ENCODE results near the gene PHF5A. TPM values are rescaled to one million over a fixed set of nuclear protein-coding genes. Genes with fewer than 3 reads are reported as not detected.

PHF5A gene
- total RNA-seq, 1 donor from 2014 or later = 36.1 TPM

GRCh38 chr22:41447435-41448188, 20.9 kb downstream of the PHF5A start:
- peak overlapping the region; percentile 99 for H3K27ac Mint-ChIP-seq (ENCODE audit: unreplicated experiment)
- peaks cover 12% of the 10 kb centered on the region for H3K4me1 Mint-ChIP-seq (ENCODE audit: low read depth, unreplicated experiment)
- peaks cover 15% of the 10 kb centered on the region for H3K9me3 Mint-ChIP-seq (ENCODE audit: unreplicated experiment)

GRCh38 chr22:41446639-41447434, 21.7 kb downstream of the PHF5A start, which contains the start of gene TOB2:
Gene TOB2, minus strand, starts transcription at chr22:41446801. Its CDS starts 9,456 bp downstream, at chr22:41437345.
- H3K4me3 Mint-ChIP-seq (ENCODE audit: unreplicated experiment) = peak within 1 kb of the TSS; percentile 92
- H3K27ac Mint-ChIP-seq (ENCODE audit: unreplicated experiment) = peak within 1 kb of the TSS; percentile 98
- H3K4me1 Mint-ChIP-seq (ENCODE audit: low read depth, unreplicated experiment) = peaks cover 14% of the 10 kb centered on the region
- H3K36me3 Mint-ChIP-seq (ENCODE audit: unreplicated experiment) = no peaks in the 10 kb centered on the region
- DNase-seq = peak; percentile 95
- H3K9me3 Mint-ChIP-seq (ENCODE audit: unreplicated experiment) = peaks cover 15% of the 10 kb centered on the region
- no peak for TF ChIP-seq CTCF (IDR thresholded peaks at IDR 0.05; ENCODE audit: partially characterized antibody, unreplicated experiment)
- H3K27me3 Mint-ChIP-seq (ENCODE audit: unreplicated experiment) = peaks cover 6% of the 10 kb centered on the region

More at GRCh38 chr22:41447435-41448188, 20.9 kb downstream of the PHF5A start:
- DNase-seq = peak; percentile 85
- no peak for TF ChIP-seq CTCF (IDR thresholded peaks at IDR 0.05; ENCODE audit: partially characterized antibody, unreplicated experiment)
- Mint-ChIP-seq H3K27me3 (ENCODE audit: unreplicated experiment) (peaks cover 6% of the 10 kb centered on the region), H3K36me3 (ENCODE audit: unreplicated experiment) (no peaks in the 10 kb centered on the region), H3K4me3 (ENCODE audit: unreplicated experiment) (peak overlapping the region; percentile 96)

GRCh38 chr22:41446057-41446501, 22.4 kb downstream of the PHF5A start:
- Mint-ChIP-seq H3K4me3 (ENCODE audit: unreplicated experiment) (peak overlapping the region; percentile 92), H3K27me3 (ENCODE audit: unreplicated experiment) (peaks cover 6% of the 10 kb centered on the region), H3K4me1 (ENCODE audit: low read depth, unreplicated experiment) (peaks cover 14% of the 10 kb centered on the region), H3K9me3 (ENCODE audit: unreplicated experiment) (peaks cover 15% of the 10 kb centered on the region), H3K36me3 (ENCODE audit: unreplicated experiment) (no peaks in the 10 kb centered on the region), H3K27ac (ENCODE audit: unreplicated experiment) (peak overlapping the region; percentile 92)
- no peak for DNase-seq
- no peak for TF ChIP-seq CTCF (IDR thresholded peaks at IDR 0.05; ENCODE audit: partially characterized antibody, unreplicated experiment)

- no peak for DNase-seq
- Mint-ChIP-seq H3K36me3 (ENCODE audit: unreplicated experiment) (no peaks in the 10 kb centered on the region), H3K27me3 (ENCODE audit: unreplicated experiment) (peaks cover 6% of the 10 kb centered on the region), H3K9me3 (ENCODE audit: unreplicated experiment) (peaks cover 15% of the 10 kb centered on the region), H3K27ac (ENCODE audit: unreplicated experiment) (peak overlapping the region; percentile 92), H3K4me1 (ENCODE audit: low read depth, unreplicated experiment) (peaks cover 14% of the 10 kb centered on the region), H3K4me3 (ENCODE audit: unreplicated experiment) (peak overlapping the region; percentile 92)
- TF ChIP-seq CTCF (IDR thresholded peaks at IDR 0.05; ENCODE audit: partially characterized antibody, unreplicated experiment) = no peak
Observed at GRCh38 chr22:41445129-41446056, 23.1 kb downstream of the PHF5A start.
